DND-41 (cell line): Measurements from ENCODE around the gene GRK1.

ENCODE experiments used
- ATAC-seq: fragments of 200-7000 bp; cut with Tn5 transposase; 3 replicates; pipeline ENCODE4 v1.9.1; 2021; ENCODE audit warnings: low read depth; ENCODE audit not compliant: insufficient read depth
- DNase-seq: peaks from one replicate; pipeline ENCODE4 v3.0.0-alpha.2; 2020
- H2AFZ ChIP-seq: 2 replicates; pipeline ENCODE4 v1.6.0; 2012; ENCODE audit warnings: low read depth, low read length
- H3K27ac ChIP-seq: 2 replicates; pipeline ENCODE4 v1.5.1; 2012; ENCODE audit warnings: low read length, inconsistent platforms
- H3K27me3 ChIP-seq: fragments of 200-600 bp; sonication (generic); 2 replicates; pipeline ENCODE4 v1.6.0; 2012; ENCODE audit warnings: low read length, mild to moderate bottlenecking, inconsistent platforms; ENCODE audit not compliant: insufficient read depth, poor library complexity
- H3K36me3 ChIP-seq: 2 replicates; pipeline ENCODE4 v1.5.1; 2012; ENCODE audit warnings: low read length, inconsistent platforms; ENCODE audit not compliant: insufficient read depth
- H3K4me1 ChIP-seq: 2 replicates; pipeline ENCODE4 v1.5.1; 2012; ENCODE audit warnings: mild to moderate bottlenecking, low read length; ENCODE audit not compliant: insufficient read depth
- H3K4me2 ChIP-seq: 2 replicates; pipeline ENCODE4 v1.6.0; 2012; ENCODE audit warnings: mild to moderate bottlenecking, moderate library complexity, low read length, inconsistent platforms; ENCODE audit not compliant: insufficient read depth
- H3K4me3 ChIP-seq, 2 experiments: fragments of 200-600 bp in 1 of 2; shearing (Covaris generic) in 1 of 2; 2 replicates each; pipeline ENCODE4 v1.5.1; 2012 to 2016; ENCODE audit warnings: inconsistent platforms in 2 of 2, low read length in 2 of 2, mild to moderate bottlenecking in 2 of 2, low read depth in 1 of 2, moderate library complexity in 1 of 2
- H3K79me2 ChIP-seq: 2 replicates; pipeline ENCODE4 v1.6.0; 2012; ENCODE audit warnings: low read length, inconsistent platforms; ENCODE audit not compliant: insufficient read depth
- H3K9ac ChIP-seq: 2 replicates; pipeline ENCODE4 v1.6.0; 2012; ENCODE audit warnings: low read depth, mild to moderate bottlenecking, inconsistent platforms, low read length, moderate library complexity
- H3K9me3 ChIP-seq: 2 replicates; pipeline ENCODE4 v1.5.1; 2012; ENCODE audit warnings: low read length, moderate library complexity, mild to moderate bottlenecking, inconsistent platforms; ENCODE audit not compliant: insufficient read depth, severe bottlenecking
- H4K20me1 ChIP-seq: 2 replicates; pipeline ENCODE4 v1.6.0; 2012; ENCODE audit warnings: low read length; ENCODE audit not compliant: insufficient read depth
- EZH2 ChIP-seq: IDR thresholded peaks from 3 replicates; pipeline ENCODE4 v1.6.1; 2012; ENCODE audit warnings: borderline replicate concordance, low read depth, mild to moderate bottlenecking, moderate library complexity, low read length, inconsistent platforms; ENCODE audit not compliant: severe bottlenecking
- TF ChIP-seq, protein P1 (sequence below): IDR thresholded peaks from 2 replicates; pipeline ENCODE4 v1.5.1; 2012; ENCODE audit warnings: borderline replicate concordance, low read length, moderate library complexity, mild to moderate bottlenecking; ENCODE audit not compliant: poor library complexity, severe bottlenecking; ENCODE audit errors: extremely low read depth

The GRK1 gene

DNA sequence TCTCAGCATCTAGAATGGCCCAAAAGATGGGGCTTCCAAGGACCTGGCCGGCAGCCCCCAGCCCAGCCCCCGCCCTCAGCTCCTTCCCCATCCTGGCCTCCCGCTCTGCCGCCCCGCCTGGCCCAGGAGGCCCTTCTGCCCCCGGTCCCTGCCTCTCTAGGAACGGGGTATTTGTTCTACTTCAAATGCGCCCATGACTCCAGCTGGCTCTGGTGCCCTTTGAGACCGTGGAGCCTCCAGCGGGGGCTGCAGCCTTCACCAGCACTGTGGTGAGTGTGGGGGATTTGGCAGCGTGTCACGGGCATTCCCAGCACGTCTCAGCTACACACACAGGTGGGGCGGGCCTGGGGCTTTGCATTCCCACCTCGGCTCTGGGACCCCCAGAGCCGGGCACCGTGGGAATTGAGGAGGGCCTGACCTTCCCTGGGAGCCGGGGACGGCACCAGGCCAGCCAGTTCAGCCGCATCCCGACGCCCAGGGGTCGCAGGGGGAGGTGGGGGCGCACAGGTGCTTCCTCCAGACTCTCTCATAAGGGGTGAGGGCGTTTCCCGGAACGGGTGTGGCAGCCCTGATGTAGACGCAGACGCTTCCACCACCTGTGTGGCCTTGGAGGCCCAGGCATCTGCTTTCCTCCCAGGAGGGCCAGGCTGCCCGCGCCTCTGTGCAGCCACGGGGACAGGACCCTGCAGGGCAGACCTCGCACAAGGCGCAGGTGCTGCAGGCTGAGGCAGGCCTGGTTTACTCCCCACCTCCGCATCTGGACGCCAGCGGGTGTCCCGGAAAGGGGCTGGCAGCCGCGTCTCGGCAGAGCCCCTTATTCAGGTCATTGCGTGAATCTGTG is 10.0 kb upstream of the GRK1 start:
- Histone ChIP-seq H3K36me3 (no peaks in the 10 kb centered on the region), H3K9ac (no peak overlapping the region), H3K79me2 (no peaks in the 10 kb centered on the region), H2AFZ (no peak overlapping the region), H3K9me3 (no peaks in the 10 kb centered on the region), H4K20me1 (peaks cover 13% of the 10 kb centered on the region; the same call in 1 of the 2 replicates), H3K27me3 (no peaks in the 10 kb centered on the region), H3K4me2 (no peak overlapping the region), H3K4me3 (no peak overlapping the region), H3K27ac (no peak overlapping the region), H3K4me1 (no peaks in the 10 kb centered on the region)
- no peak for ATAC-seq
- TF ChIP-seq, protein P1, sequence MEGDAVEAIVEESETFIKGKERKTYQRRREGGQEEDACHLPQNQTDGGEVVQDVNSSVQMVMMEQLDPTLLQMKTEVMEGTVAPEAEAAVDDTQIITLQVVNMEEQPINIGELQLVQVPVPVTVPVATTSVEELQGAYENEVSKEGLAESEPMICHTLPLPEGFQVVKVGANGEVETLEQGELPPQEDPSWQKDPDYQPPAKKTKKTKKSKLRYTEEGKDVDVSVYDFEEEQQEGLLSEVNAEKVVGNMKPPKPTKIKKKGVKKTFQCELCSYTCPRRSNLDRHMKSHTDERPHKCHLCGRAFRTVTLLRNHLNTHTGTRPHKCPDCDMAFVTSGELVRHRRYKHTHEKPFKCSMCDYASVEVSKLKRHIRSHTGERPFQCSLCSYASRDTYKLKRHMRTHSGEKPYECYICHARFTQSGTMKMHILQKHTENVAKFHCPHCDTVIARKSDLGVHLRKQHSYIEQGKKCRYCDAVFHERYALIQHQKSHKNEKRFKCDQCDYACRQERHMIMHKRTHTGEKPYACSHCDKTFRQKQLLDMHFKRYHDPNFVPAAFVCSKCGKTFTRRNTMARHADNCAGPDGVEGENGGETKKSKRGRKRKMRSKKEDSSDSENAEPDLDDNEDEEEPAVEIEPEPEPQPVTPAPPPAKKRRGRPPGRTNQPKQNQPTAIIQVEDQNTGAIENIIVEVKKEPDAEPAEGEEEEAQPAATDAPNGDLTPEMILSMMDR = no peak
- TF ChIP-seq EZH2 = no peak
- no peak for DNase-seq

DNA sequence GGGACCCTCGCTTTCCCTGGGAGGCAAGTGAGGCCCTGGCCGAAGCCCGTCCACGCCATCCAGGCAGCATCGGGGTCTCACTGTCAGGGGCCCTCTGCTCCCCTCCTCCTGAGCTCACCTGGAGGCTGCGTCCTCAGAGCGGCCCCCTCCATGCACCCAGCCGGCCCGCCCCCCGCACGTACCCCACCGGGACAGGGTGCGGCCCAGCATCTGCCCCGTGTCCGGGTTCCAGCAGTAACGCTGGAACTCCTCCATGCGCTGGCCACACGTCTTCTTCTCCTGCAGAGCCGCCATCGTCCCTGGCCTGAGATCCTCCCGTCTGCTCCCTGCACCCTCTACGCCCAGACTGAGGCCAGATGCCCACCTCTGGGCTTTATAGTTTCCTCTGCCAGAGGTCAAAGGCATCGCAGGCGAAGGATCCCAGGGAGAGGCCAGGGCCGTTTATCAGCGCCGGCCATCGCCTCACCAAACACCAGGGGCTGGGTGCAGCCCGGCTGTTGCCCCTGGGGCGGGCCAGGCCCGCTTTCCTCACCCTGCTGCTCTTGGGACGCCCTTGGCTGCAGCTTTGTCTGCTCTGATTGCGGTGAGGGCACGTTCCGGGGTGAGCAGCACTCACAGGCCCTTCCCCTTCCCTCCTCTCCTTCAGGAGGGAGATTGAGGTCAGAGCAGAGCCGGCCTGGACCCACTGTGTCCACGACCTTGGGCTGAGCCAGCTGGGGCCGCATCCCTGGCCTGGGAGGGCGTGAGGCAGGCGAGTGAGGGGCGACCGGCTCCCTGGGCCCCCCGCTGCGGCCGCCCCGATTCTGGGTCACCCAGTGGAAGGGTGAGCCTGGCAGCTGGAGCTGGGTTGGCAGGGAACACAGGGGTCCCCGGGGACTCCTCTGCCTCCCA is 8.9 kb upstream of the GRK1 start, which contains the start of gene ATP4B:
TSS of gene ATP4B (minus strand) at position 348 of the 891 bp plus-strand sequence. CDS start at position 294, 54 bp downstream.
- Histone ChIP-seq H3K4me3 (no peak within 1 kb of the TSS), H4K20me1 (peaks cover 13% of the 10 kb centered on the region; the same call in 1 of the 2 replicates), H3K4me1 (no peaks in the 10 kb centered on the region), H3K9me3 (no peaks in the 10 kb centered on the region), H3K4me2 (no peak within 1 kb of the TSS), H3K9ac (no peak within 1 kb of the TSS), H3K27me3 (no peaks in the 10 kb centered on the region), H2AFZ (no peak within 1 kb of the TSS), H3K79me2 (no peaks in the 10 kb centered on the region), H3K36me3 (no peaks in the 10 kb centered on the region), H3K27ac (no peak within 1 kb of the TSS)
- no peak for DNase-seq
- TF ChIP-seq, protein P1 = no peak
- TF ChIP-seq EZH2 = no peak
- ATAC-seq = no peak

DNA sequence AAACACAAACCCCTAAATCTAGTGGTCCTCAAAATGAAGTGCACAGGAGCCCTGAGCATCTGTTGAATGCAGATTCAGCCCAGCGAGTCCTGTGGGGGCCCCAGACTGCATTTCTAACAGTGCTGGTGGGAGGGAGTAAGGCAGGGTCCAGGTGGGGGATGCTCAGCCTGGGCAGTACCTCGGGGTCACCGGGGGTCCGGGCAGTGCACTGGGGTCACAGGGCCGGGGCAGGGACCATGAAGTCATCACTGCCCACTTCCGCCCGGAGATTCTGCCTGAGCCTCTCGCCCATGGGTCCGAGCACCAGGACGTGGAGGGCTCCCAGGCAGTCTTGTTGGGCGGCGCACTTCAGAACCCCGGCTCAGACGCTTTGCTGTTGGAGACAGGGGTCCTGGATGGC is 8.2 kb upstream of the GRK1 start:
- H3K79me2 ChIP-seq = no peaks in the 10 kb centered on the region

More for the DNA sequence above, 8.2 kb upstream of the GRK1 start:
- Histone ChIP-seq H3K4me2 (no peak overlapping the region), H4K20me1 (peaks cover 11% of the 10 kb centered on the region; the same call in 1 of the 2 replicates), H3K9ac (no peak overlapping the region), H3K4me3 (no peak overlapping the region), H2AFZ (no peak overlapping the region), H3K36me3 (no peaks in the 10 kb centered on the region), H3K9me3 (no peaks in the 10 kb centered on the region), H3K27ac (no peak overlapping the region), H3K4me1 (no peaks in the 10 kb centered on the region), H3K27me3 (no peaks in the 10 kb centered on the region)
- no peak for TF ChIP-seq EZH2
- TF ChIP-seq, protein P1 = no peak
- ATAC-seq (no peak), DNase-seq (no peak)
